HS-5 (cell line): ENCODE results near the gene TCFL5.

Experiments
- DNase-seq: peaks from one replicate; pipeline ENCODE4 v3.0.0-alpha.2; 2012; ENCODE audit warnings: low read depth

Gene TCFL5

GRCh38 chr20:62822788-62823651 lies 38.6 kb downstream of the TCFL5 start:
- DNase-seq, result no peak

DNA sequence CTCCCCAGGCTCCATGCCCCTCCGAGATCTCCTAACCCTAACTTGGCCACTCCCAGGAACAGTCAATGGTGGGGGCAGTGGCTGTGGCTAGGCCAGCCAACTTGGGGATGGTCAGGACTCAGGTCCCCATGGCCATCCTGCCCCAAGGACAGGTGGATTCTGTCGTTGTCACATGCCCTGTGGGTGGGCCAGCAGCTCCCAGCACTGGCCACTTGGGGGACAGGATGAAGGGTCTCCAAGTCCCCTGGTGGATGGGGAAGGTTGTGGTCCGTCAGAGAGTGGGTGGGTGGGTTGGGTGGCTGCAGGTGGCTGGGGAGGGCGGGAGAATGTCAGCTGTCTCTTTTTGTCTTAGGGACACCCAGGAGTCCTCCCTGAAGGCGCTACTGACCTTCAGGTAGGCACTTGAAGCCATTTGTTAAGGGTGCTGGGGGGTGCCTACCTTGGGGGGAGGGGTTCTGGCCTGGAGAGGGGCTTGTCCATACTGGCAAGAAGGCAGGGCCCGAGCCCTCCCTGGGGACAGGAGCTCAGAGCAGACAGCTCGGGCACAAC lies 39.3 kb downstream of the TCFL5 start:
- no peak for DNase-seq

DNA sequence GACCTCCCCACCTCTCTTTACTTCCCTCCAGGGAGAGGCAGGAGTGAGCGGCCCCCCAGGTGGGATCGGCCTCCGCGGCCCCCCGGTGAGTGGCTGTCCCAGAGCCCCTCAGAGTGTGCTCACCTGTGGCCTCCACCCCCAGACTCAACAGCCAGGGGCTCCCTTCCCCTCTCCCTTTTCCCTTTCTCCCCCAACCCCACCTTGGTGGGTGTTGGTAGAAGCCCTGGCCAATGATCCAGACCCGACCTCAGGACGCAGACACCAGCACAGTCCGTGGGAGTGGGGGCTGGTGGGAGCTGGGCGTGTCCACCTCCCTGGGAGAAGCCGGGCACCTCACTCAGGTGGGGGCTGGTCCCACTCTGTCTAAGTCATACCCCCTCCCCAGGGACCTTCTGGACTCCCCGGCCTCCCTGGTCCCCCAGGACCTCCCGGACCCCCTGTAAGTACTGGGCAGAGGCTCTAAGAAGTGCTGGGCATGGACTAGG lies 39.9 kb downstream of the TCFL5 start:
- DNase-seq, result no peak

GRCh38 chr20:62820962-62821725 lies 40.5 kb downstream of the TCFL5 start:
- DNase-seq, result no peak

- DNase-seq, result no peak
Observed at GRCh38 chr20:62820208-62820961, 41.2 kb downstream of the TCFL5 start.

DNA sequence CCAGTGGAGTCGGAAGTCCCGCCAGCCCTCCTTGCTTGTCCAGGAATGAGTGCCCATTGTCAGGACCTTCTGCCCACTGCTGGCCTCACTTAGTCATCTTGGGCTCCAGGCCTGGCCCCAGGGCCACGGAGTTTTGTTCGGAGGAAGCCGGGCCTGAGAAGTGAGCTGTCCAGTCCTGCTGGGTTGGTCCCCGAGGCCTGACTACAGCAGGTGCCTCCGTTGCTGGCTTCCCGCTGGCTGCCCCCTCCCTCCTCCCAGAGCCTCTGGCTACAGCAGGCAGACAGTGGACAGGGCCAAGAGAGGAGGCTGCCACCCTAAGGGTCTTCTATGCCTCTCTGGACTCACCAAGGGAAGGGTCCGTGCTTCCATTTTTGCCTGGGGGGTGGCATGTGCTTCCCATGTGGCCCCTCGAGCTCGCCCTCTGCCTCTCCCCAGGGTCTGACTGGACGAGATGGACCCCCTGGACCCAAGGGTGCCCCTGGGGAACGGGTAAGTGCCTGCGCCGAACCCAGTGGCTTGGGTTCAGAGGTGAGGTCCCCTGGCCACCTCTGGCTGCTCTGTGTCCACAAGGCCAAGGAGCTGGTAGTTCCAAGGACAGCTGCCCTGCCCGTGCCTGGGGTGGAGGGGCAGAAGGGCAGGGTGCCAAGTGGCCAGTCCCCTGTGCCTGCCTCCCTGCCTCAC lies 42.0 kb downstream of the TCFL5 start:
- no peak for DNase-seq

- DNase-seq, result no peak
Observed at GRCh38 chr20:62818592-62819493, 42.8 kb downstream of the TCFL5 start.

DNA sequence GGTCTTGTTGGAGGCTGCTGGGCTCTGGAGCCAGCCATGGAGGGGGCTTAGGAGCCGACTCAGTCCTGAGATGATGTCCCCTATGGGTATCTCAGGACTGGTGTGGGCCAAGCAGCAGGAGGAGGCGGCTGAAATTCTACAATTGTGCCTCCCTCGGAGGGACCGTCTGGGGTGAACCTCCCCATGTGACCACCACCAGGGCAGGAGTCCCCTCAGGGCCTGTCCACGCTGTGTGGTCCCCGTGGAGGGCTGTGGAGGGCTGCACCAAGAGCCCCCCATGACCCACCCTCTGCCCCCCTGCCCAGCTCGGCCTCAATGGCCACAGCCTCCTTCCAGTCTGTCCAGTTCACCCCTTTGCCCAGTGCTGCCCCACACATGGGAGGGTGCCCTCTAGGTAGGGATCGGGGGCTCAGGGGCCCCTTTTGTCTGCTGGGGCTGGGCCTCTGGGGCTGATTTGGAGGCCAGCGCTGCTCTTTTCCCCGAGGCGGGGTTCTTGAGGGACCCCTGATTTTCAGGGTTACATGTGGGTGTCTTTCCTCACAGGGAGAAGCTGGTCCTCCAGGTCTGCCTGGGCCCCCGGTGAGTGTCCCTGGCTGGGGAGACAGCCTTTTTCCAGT lies 43.5 kb downstream of the TCFL5 start:
- DNase-seq, result no peak

GRCh38 chr20:62816884-62817873 lies 44.4 kb downstream of the TCFL5 start, which contains the start of gene COL9A3:
TSS of gene COL9A3 (plus strand) at chr20:62817050. CDS start at chr20:62817065, 15 bp downstream.
- DNase-seq, result no peak

- DNase-seq, result no peak
Observed at GRCh38 chr20:62816031-62816883, 45.4 kb downstream of the TCFL5 start.

DNA sequence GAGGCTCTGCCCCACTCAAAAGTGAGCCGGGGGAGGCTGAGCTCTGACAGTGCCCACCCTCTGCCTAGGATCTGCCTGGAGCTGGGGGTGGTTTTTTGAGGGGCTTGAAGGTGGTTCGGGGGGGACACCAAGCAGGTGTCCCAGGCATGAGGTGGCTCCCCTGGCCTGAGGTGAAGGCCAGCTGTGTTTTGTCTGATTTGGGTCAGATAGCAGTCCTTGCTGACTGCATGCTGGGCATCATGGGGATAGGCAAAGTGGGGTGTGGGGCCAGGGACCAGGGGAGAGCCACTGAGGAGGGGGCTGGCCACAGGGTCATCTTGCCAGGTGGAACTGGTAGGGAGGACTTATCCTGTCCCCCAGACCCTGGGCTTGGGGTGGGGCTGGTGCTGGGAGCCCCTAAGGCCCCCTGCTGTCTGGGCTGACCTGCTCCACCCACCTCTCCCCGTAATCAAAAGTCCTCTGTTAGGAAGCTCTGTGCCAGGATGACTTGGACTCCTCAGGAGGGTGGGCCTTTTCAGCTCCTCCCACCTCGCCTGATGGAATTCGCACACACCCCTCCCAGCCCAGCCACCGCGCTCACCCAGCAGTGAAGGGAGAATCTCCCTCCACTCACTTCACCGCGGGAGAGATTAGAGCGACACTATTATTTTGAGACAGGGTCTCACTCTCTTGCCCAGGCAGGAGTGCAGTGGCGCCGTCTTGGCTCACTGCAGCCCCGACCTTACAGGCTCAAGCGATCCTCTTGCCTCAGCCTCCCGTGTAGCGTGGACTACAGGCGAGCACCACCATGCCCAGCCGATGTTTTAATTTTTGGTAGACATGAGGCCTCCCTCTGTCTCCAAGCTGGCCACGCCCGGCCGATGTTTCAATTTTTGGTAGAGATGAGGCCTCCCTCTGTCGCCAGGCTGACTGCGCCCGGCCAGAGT lies 46.3 kb downstream of the TCFL5 start:
- no peak for DNase-seq

GRCh38 chr20:62814709-62815065 lies 46.9 kb downstream of the TCFL5 start:
- no peak for DNase-seq

GRCh38 chr20:62814060-62814708 lies 47.4 kb downstream of the TCFL5 start:
- no peak for DNase-seq

DNA sequence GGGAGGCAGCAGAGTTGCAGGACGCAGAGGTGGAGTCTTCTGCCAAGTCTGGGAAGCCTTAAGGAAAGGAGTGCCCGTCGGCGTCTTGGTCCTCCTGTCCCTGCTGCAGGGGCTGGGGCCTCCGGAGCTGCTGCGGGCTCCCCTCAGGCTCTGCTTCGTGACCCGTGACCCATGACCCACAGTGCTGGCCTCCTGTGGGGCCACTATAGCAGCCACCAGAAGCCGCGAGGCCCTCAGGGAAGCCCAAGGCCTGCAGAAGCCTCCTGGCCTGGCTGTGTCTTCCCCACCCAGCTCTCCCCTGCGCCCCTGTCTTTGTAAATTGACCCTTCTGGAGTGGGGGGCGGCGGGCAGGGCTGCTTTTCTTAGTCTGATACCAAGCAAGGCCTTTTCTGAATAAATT lies 48.0 kb downstream of the TCFL5 start:
- DNase-seq, result no peak

- no peak for DNase-seq
Observed at GRCh38 chr20:62812907-62813200, 48.8 kb downstream of the TCFL5 start.

DNA sequence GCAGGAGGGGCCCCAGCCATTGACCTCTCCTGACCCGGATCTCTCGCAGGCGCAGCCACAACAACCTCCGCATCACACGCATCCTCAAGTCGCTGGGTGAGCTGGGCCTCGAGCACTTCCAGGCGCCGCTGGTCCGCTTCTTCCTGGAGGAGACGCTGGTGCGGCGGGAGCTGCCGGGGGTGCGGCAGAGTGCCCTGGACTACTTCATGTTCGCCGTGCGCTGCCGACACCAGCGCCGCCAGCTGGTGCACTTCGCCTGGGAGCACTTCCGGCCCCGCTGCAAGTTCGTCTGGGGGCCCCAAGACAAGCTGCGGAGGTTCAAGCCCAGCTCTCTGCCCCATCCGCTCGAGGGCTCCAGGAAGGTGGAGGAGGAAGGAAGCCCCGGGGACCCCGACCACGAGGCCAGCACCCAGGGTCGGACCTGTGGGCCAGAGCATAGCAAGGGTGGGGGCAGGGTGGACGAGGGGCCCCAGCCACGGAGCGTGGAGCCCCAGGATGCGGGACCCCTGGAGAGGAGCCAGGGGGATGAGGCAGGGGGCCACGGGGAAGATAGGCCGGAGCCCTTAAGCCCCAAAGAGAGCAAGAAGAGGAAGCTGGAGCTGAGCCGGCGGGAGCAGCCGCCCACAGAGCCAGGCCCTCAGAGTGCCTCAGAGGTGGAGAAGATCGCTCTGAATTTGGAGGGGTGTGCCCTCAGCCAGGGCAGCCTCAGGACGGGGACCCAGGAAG lies 49.3 kb downstream of the TCFL5 start:
- DNase-seq, result no peak
